Measurements from ENCODE around the gene GTSE1.
"Not testable (repeated sequence)": the region's sequence is repeated elsewhere in the genome, so short reads cannot be mapped to it uniquely, and the experiment has no call there.

GTSE1 gene

GRCh38 chr22:46294784-46295183 lies 1.9 kb upstream of the GTSE1 start:
- no peak for DNase-seq (ENCODE audit: low read depth in 2 of 2)

GRCh38 chr22:46295277-46295971 lies 1.2 kb upstream of the GTSE1 start:
- DNase-seq (ENCODE audit: low read depth in 2 of 2), result no peak

GRCh38 chr22:46297151-46297812 lies 612 bp downstream of the GTSE1 start:
- no peak for DNase-seq (ENCODE audit: low read depth in 2 of 2)

- no peak for DNase-seq (ENCODE audit: low read depth in 2 of 2)
Observed at GRCh38 chr22:46299101-46299500, 2.4 kb downstream of the GTSE1 start.

GRCh38 chr22:46300491-46300890 lies 3.8 kb downstream of the GTSE1 start:
- DNase-seq (ENCODE audit: low read depth in 2 of 2), result no peak

- no peak for DNase-seq (ENCODE audit: low read depth in 2 of 2)
Observed at GRCh38 chr22:46303347-46303965, 6.8 kb downstream of the GTSE1 start.

- DNase-seq (ENCODE audit: low read depth in 2 of 2), result no peak
Observed at GRCh38 chr22:46308283-46308988, 11.8 kb downstream of the GTSE1 start.

GRCh38 chr22:46309526-46310085 lies 12.9 kb downstream of the GTSE1 start:
- no peak for DNase-seq (ENCODE audit: low read depth in 2 of 2)

- no peak for DNase-seq (ENCODE audit: low read depth in 2 of 2)
Observed at GRCh38 chr22:46312056-46312455, 15.4 kb downstream of the GTSE1 start.

- DNase-seq (ENCODE audit: low read depth in 2 of 2), result not testable (repeated sequence)
Observed at GRCh38 chr22:46312848-46313247, 16.2 kb downstream of the GTSE1 start.

GRCh38 chr22:46315976-46316375 lies 19.3 kb downstream of the GTSE1 start:
- no peak for DNase-seq (ENCODE audit: low read depth in 2 of 2)

- no peak for DNase-seq (ENCODE audit: low read depth in 2 of 2)
Observed at GRCh38 chr22:46317646-46318045, 21.0 kb downstream of the GTSE1 start.

GRCh38 chr22:46318576-46318975 lies 21.9 kb downstream of the GTSE1 start:
- no peak for DNase-seq (ENCODE audit: low read depth in 2 of 2)

GRCh38 chr22:46319319-46319718 lies 22.6 kb downstream of the GTSE1 start:
- no peak for DNase-seq (ENCODE audit: low read depth in 2 of 2)

- DNase-seq (ENCODE audit: low read depth in 2 of 2), result no peak
Observed at GRCh38 chr22:46320166-46320710, 23.6 kb downstream of the GTSE1 start.

GRCh38 chr22:46320716-46321386 lies 24.2 kb downstream of the GTSE1 start:
- DNase-seq (ENCODE audit: low read depth in 2 of 2), result no peak

GRCh38 chr22:46322711-46323110 lies 26.0 kb downstream of the GTSE1 start:
- no peak for DNase-seq (ENCODE audit: low read depth in 2 of 2)

GRCh38 chr22:46323162-46323561 lies 26.5 kb downstream of the GTSE1 start:
- DNase-seq (ENCODE audit: low read depth in 2 of 2), result no peak

- no peak for DNase-seq (ENCODE audit: low read depth in 2 of 2)
Observed at GRCh38 chr22:46326066-46326680, 29.5 kb downstream of the GTSE1 start.

- DNase-seq (ENCODE audit: low read depth in 2 of 2), result no peak
Observed at GRCh38 chr22:46327691-46328465, 31.2 kb downstream of the GTSE1 start.

Data from stimulated activated CD4-positive, alpha-beta T cell treated with anti-CD3 and anti-CD28 coated beads, Interleukin-1b, Interleukin-23, amount 100 ng/mL, for 1 hour (primary cell).